ENCODE measurements around the gene OPN5. TPM values are rescaled to one million over a fixed set of nuclear protein-coding genes. Genes with fewer than 3 reads are reported as not detected.

The OPN5 gene
- polyA plus RNA-seq, 1 of the 3 experiments (the other 2 are of a cell fraction) = not detected

- Histone ChIP-seq H3K27me3 (ENCODE audit: insufficient read depth) (peaks cover 21% of the 10 kb centered on the region; the same call in 1 of the 2 replicates), H3K27ac (ENCODE audit: low read depth in 2 of 2, low read length in 1 of 2) (no peak overlapping the region), H3K9ac (no peak overlapping the region), H3K9me3 (no peaks in the 10 kb centered on the region), H3K4me1 (ENCODE audit: control insufficient read depth in 1 of 2, insufficient read depth in 2 of 2, low read depth in 1 of 2, low read length in 1 of 2) (no peaks in the 10 kb centered on the region), H2AFZ (ENCODE audit: low read depth) (no peak overlapping the region), H3K4me3 (ENCODE audit: low read depth in 2 of 2, low read length in 1 of 2) (no peak overlapping the region), H3F3A (replicated peaks; ENCODE audit: insufficient read depth) (no peaks in the 10 kb centered on the region), H3K4me2 (no peak overlapping the region), H4K20me1 (ENCODE audit: insufficient read depth) (no peaks in the 10 kb centered on the region), H3K79me2 (ENCODE audit: insufficient read depth) (no peaks in the 10 kb centered on the region), H3K9me2 (no peaks in the 10 kb centered on the region), H3K36me3 (replicated peaks in 1 of 2; ENCODE audit: control insufficient read depth in 1 of 2, insufficient read depth in 2 of 2, low read length in 1 of 2) (no peaks in the 10 kb centered on the region)
- 2% methylated on average over 6 of the region's 6 CpGs for WGBS (ENCODE audit: low lambda C conversion rate)
- TF ChIP-seq ELF1 (IDR thresholded peaks at IDR 0.05) (no peak), EP300 (IDR thresholded peaks at IDR 0.05; ENCODE audit: borderline replicate concordance in 1 of 2, low read depth in 1 of 2, low read length in 1 of 2) (no peak), NFIC (IDR thresholded peaks at IDR 0.05; ENCODE audit: borderline replicate concordance) (no peak), RFX5 (IDR thresholded peaks at IDR 0.05; ENCODE audit: low read length) (no peak), IRF3 (IDR thresholded peaks at IDR 0.05; ENCODE audit: low read depth, low read length) (no peak), FOXJ3 (CRISPR knock-in tag; IDR thresholded peaks at IDR 0.05) (no peak), FOSL2 (IDR thresholded peaks at IDR 0.05; ENCODE audit: borderline replicate concordance, low read depth) (no peak), TCF12 (IDR thresholded peaks at IDR 0.05) (no peak)
- TF ChIP-seq, protein P1, sequence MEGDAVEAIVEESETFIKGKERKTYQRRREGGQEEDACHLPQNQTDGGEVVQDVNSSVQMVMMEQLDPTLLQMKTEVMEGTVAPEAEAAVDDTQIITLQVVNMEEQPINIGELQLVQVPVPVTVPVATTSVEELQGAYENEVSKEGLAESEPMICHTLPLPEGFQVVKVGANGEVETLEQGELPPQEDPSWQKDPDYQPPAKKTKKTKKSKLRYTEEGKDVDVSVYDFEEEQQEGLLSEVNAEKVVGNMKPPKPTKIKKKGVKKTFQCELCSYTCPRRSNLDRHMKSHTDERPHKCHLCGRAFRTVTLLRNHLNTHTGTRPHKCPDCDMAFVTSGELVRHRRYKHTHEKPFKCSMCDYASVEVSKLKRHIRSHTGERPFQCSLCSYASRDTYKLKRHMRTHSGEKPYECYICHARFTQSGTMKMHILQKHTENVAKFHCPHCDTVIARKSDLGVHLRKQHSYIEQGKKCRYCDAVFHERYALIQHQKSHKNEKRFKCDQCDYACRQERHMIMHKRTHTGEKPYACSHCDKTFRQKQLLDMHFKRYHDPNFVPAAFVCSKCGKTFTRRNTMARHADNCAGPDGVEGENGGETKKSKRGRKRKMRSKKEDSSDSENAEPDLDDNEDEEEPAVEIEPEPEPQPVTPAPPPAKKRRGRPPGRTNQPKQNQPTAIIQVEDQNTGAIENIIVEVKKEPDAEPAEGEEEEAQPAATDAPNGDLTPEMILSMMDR (IDR thresholded peaks at IDR 0.05) = no peak
- TF ChIP-seq, protein P2, sequence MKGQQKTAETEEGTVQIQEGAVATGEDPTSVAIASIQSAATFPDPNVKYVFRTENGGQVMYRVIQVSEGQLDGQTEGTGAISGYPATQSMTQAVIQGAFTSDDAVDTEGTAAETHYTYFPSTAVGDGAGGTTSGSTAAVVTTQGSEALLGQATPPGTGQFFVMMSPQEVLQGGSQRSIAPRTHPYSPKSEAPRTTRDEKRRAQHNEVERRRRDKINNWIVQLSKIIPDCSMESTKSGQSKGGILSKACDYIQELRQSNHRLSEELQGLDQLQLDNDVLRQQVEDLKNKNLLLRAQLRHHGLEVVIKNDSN (IDR thresholded peaks at IDR 0.05; ENCODE audit: borderline replicate concordance, low read depth) = no peak
- TF ChIP-seq, protein P3, sequence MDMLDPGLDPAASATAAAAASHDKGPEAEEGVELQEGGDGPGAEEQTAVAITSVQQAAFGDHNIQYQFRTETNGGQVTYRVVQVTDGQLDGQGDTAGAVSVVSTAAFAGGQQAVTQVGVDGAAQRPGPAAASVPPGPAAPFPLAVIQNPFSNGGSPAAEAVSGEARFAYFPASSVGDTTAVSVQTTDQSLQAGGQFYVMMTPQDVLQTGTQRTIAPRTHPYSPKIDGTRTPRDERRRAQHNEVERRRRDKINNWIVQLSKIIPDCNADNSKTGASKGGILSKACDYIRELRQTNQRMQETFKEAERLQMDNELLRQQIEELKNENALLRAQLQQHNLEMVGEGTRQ (IDR thresholded peaks at IDR 0.05; ENCODE audit: borderline replicate concordance, low read depth, low read length) = no peak
- POLR2A ChIA-PET = no interaction called here
- CTCF ChIA-PET = interaction anchor here (1.1 kb wide), 1 partner anchor 43 kb away, joined by 3 read pairs; no protein-coding TSS in a partner anchor
- no peak for DNase-seq
These were observed 41.2 kb downstream of the OPN5 start for GRCh38 chr6:47822856-47823554.

Data from SK-N-SH (cell line).